K562 (cell line): ENCODE data around the gene CSNK1A1. TPM values are rescaled to one million over a fixed set of nuclear protein-coding genes. Genes with fewer than 3 reads are reported as not detected.

ENCODE experiments used
- CBFA2T3 ChIP-seq: fragments of 450-650 bp; IDR thresholded peaks from 2 replicates; pipeline ENCODE4 v1.6.1; 2017
- CBX1 ChIP-seq: sonication (generic); IDR thresholded peaks from 2 replicates; pipeline ENCODE4 v1.6.1; 2016; ENCODE audit warnings: antibody characterized with exemption, low read depth, mild to moderate bottlenecking
- CBX5 ChIP-seq: IDR thresholded peaks from 2 replicates; pipeline ENCODE4 v1.6.1; 2014; ENCODE audit warnings: low read depth, borderline replicate concordance
- E2F6 ChIP-seq, 2 experiments: IDR thresholded peaks; 2 replicates each; pipeline ENCODE4 v1.6.1; 2011; ENCODE audit warnings: borderline replicate concordance in 1 of 2, control low read depth in 1 of 2, low read depth in 1 of 2, low read length in 1 of 2, mild to moderate bottlenecking in 1 of 2, mixed read lengths in 1 of 2, moderate library complexity in 1 of 2; ENCODE audit not compliant: insufficient read depth in 1 of 2, insufficient read length in 1 of 2, poor library complexity in 1 of 2, severe bottlenecking in 1 of 2; ENCODE audit errors: extremely low read depth in 1 of 2
- ELF1 ChIP-seq: fragments of 200-800 bp; sonication (Bioruptor generic); IDR thresholded peaks from 2 replicates; pipeline ENCODE4 v1.6.1; 2016; ENCODE audit warnings: missing genetic modification characterization, missing compliant biosample characterization
- ETV5 ChIP-seq: sonication (generic); formaldehyde crosslinking; IDR thresholded peaks from 2 replicates; pipeline ENCODE4 v1.4.0; 2020; ENCODE audit warnings: low read depth, mild to moderate bottlenecking, missing genetic modification reagents
- HIVEP1 ChIP-seq: fragments of 250-450 bp; sonication (Bioruptor Pico); IDR thresholded peaks from 2 replicates; pipeline ENCODE4 v1.4.0; 2020; ENCODE audit warnings: mild to moderate bottlenecking
- ILK ChIP-seq: fragments of 450-650 bp; IDR thresholded peaks from 2 replicates; pipeline ENCODE4 v1.6.1; 2016; ENCODE audit warnings: missing genetic modification characterization, low read depth, mild to moderate bottlenecking, missing compliant biosample characterization, moderate library complexity, borderline replicate concordance
- MLX ChIP-seq, 2 experiments: fragments of 450-650 bp in 1 of 2; sonication (generic) in 1 of 2; formaldehyde crosslinking; conservative IDR thresholded peaks; 2 replicates each; pipeline versions ENCODE4 v1.4.0 to v1.8.1; 2020 to 2022; ENCODE audit warnings: mild to moderate bottlenecking in 1 of 2, missing genetic modification reagents in 1 of 2
- NBN ChIP-seq: fragments of 450-650 bp; IDR thresholded peaks from 2 replicates; pipeline ENCODE4 v1.6.1; 2016; ENCODE audit warnings: low read depth, mild to moderate bottlenecking
- POLR2AphosphoS5 ChIP-seq: IDR thresholded peaks from 2 replicates; pipeline ENCODE4 v1.6.1; 2011; ENCODE audit warnings: mild to moderate bottlenecking, low read depth, low read length, moderate library complexity; ENCODE audit not compliant: control insufficient read depth, insufficient read depth
- POLR2G ChIP-seq: fragments of 200-400 bp; formaldehyde crosslinking; IDR thresholded peaks from 2 replicates; pipeline ENCODE4 v1.6.1; 2017; ENCODE audit warnings: low read depth, mild to moderate bottlenecking, antibody characterized with exemption, low read length, moderate library complexity
- XRCC5 ChIP-seq: fragments of 200-400 bp; formaldehyde crosslinking; IDR thresholded peaks from 2 replicates; pipeline ENCODE4 v1.6.1; 2017; ENCODE audit warnings: low read depth, mild to moderate bottlenecking, low read length
- ZBTB40 ChIP-seq, 2 experiments: fragments of 450-650 bp in 1 of 2; sonication (generic) in 1 of 2; formaldehyde crosslinking in 1 of 2; IDR thresholded peaks; 2 replicates each; pipeline versions ENCODE4 v1.7.1 to v1.9.0; 2016 to 2022; ENCODE audit warnings: inconsistent platforms in 1 of 2, mild to moderate bottlenecking in 1 of 2, missing genetic modification reagents in 1 of 2
- ZFP36 ChIP-seq: fragments of 150-350 bp; IDR thresholded peaks from 2 replicates; pipeline ENCODE4 v1.6.1; 2018; ENCODE audit warnings: low read length, low read depth; ENCODE audit not compliant: partially characterized antibody
- ZNF143 ChIP-seq: sonication (generic); formaldehyde crosslinking; IDR thresholded peaks from 2 replicates; pipeline ENCODE4 v1.9.0; 2022; ENCODE audit warnings: mild to moderate bottlenecking, missing genetic modification reagents
- polyA plus RNA-seq, 8 experiments: library from polyadenylated mRNA; depleted of rRNA in 4 of 8; stranded (reverse) in 5 of 8; unstranded in 3 of 8; fragments of >200 nt; fragmentation: Nextera tagmentation in 2 of 8; fragmentation: Illumina TruSeq in 1 of 8; extraction: Ambion mirVana in 2 of 8; extraction: Trizol in 1 of 8; gene quantifications; 2 replicates each; pipeline versions ENCODE4 v1.2.1 to v1.2.3, GENCODE V29; 2011 to 2014; ENCODE audit warnings: inconsistent platforms in 1 of 8, missing spikeins in 1 of 8
- total RNA-seq, 7 experiments: library from RNA; depleted of rRNA in 6 of 7; stranded (reverse); fragments of >200 nt in 6 of 7; fragmentation: Illumina TruSeq in 2 of 7; extraction: Trizol in 2 of 7; gene quantifications; 2 replicates each; pipeline versions ENCODE4 v1.2.1 to v1.2.3, GENCODE V29; 2011 to 2021; ENCODE audit warnings: low replicate concordance in 1 of 7

The CSNK1A1 gene
- total and polyA plus RNA-seq, 9 of the 15 experiments (the other 6 are each of a cell fraction or from before 2014, with no cell fraction given): 49.1 to 196 (median 154) TPM

DNA sequence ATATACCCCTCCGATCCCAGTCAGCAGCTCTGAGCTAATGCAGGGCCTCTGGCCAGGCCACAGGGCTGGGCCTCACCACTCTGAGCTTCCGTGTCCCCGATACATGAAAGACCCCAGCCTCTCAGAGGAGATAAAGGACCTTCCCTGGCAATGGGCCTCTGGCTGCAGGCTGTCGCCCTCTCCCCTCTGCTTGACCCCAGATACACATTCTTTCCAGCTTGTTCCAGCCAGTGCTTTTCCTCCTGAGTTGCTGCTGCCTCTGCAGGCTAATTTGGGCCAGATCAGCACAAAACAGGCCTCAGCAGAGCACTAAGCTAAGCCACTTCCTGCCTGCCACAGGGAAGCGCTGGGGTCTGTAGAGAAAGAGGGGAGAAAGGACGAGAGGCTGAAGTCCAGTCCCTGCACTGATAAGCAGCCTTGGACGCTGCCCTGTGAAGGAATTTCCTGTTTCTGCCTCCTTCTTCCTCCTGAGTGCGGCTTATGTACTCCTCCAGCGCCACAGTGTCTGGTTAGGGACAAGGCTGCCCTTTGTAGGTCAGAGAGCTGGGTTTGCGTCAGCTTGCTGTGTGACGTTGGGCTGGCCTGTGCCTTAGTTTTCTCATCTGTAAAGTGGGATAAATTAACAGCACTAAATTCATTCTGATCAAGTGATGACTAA is 99.1 kb downstream of the CSNK1A1 start (continued):
- TF ChIP-seq ZBTB40 (IDR thresholded peaks at IDR 0.05) (peak; percentile 71), ZBTB40 (CRISPR knock-in tag; IDR thresholded peaks at IDR 0.05) (no peak), MLX (CRISPR knock-in tag; conservative IDR thresholded peaks at IDR 0.05) (no peak), ELF1 (tag) (peak; percentile 78), XRCC5 (peak; percentile 59; the same call in 1 of the 2 replicates), HIVEP1 (no peak), NBN (peak; percentile 87; the same call in 1 of the 2 replicates), ETV5 (CRISPR knock-in tag) (peak; percentile 93), ZNF143 (CRISPR knock-in tag) (no peak), CBFA2T3 (peak; percentile 75), CBX1 (peak; percentile 99), POLR2G (peak; percentile 30; the same call in 1 of the 2 replicates), E2F6 (IDR thresholded peaks at IDR 0.05; ENCODE audit: borderline replicate concordance in 1 of 2, extremely low read depth in 1 of 2, insufficient read depth in 1 of 2, insufficient read length in 1 of 2, low read depth in 1 of 2, low read length in 1 of 2, poor library complexity in 1 of 2, severe bottlenecking in 1 of 2) (no peak), POLR2AphosphoS5 (peak; percentile 53; the same call in 1 of the 2 replicates), ZFP36 (peak; percentile 76), CBX5 (peak; percentile 43; the same call in 1 of the 2 replicates), ILK (tag) (no peak)
